Stimulated activated CD4-positive, alpha-beta T cell treated with anti-CD3 and anti-CD28 coated beads, Interleukin-12 subunit alpha, Interleukin-12 subunit beta, amount 100 ng/mL, for 4 hours (primary cell): ENCODE measurements around the gene IL15RA.

Source experiments
- DNase-seq: peaks from one replicate; pipeline ENCODE4 v3.0.0-alpha.2; 2020

The IL15RA gene, protein sequence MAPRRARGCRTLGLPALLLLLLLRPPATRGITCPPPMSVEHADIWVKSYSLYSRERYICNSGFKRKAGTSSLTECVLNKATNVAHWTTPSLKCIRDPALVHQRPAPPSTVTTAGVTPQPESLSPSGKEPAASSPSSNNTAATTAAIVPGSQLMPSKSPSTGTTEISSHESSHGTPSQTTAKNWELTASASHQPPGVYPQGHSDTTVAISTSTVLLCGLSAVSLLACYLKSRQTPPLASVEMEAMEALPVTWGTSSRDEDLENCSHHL

GRCh38 chr10:5977471-5978229, at the start of gene IL15RA:
TSS of gene IL15RA (minus strand) at chr10:5977543. CDS start at chr10:5977492, 51 bp downstream.
- DNase-seq = peak; percentile 86

DNA sequence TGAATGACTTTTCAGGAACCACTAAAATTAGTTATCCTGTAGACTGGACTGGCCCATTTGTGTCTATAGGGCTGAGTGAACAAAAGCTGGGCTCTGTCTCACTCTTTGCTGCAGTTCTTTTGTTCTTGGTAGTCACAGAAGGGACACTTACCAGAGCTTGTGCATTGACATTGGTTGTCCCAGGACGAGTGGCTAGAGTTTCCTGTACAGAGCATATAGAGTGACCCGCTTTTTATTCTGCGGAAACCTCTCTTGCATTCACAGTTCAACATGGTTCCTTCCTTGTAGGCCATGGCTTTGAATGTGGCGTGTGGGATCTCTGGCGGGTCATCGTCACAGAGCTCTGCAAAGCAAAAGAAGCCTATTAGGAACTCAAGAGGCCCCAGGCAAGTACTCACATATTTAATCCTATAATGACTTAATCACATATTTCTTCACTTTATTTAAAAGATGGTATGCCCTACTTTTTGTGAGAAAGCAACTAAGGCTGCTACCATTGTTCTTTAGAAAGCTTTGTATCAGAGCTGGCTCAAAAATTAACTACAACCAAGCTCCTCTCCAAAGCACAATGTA, 48.4 kb upstream of the IL15RA start:
- DNase-seq = no peak

GRCh38 chr10:6024334-6024682, 47.0 kb upstream of the IL15RA start:
- DNase-seq = no peak

GRCh38 chr10:6023661-6024333, 46.5 kb upstream of the IL15RA start:
- no peak for DNase-seq

GRCh38 chr10:6022660-6023059, 45.3 kb upstream of the IL15RA start:
- DNase-seq = no peak

- no peak for DNase-seq
These were observed 43.5 kb upstream of the IL15RA start for GRCh38 chr10:6020826-6021225.

- no peak for DNase-seq
These were observed 42.5 kb upstream of the IL15RA start for GRCh38 chr10:6019796-6020195.

DNA sequence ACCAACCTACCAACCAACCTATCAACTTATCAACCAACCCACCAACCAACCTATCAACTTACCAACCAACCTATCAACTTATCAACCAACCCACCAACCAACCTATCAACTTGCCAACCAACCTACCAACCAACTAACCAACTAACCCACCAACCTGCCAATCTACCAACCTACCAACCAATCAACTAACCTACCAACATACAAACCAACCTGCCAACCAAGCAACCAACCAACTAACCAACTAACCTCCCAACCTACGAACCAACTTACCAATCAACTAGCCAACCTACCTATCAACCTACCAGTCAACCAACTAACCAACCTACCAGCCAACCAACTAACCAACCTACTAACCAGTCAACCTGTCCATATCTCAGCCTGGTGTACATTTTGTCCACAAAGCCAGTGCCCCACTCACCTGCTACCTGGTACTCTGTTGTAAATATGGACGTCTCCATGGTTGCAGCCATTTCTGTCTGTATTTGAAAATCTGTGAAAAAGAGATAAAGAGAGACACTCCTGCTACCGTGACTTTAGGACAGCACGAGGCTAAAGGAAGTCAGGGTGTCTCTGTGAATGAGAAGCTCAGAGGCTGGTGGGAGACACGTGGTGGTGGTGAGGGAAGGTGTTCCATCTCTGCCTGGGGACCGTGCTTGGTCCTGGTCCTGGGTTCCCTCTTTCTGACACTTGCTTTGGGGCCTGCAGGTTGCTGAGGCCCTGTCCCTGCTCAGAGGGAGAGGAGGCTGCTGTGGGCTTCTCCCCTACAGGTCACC, 41.9 kb upstream of the IL15RA start:
- DNase-seq = no peak

DNA sequence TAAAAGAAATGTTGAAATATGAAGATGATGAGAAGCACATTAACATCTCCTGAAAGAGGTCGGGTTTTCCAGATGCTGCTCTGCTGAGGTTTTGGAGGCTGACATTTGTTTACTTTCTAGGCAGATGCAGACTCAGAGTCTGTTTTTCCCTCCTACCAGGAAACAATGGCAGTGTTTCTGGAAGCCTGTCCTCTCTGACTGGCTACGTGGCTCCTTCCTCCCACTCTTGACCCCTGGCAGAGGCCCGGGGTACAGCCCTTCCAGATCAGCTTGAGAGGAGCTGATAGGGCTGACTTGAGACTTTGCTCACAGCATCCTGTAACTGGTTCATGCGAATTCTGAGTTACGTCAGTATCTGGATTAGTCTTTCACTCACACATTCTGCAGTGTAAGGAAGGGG, 41.1 kb upstream of the IL15RA start:
- no peak for DNase-seq

GRCh38 chr10:6017781-6018354, 40.5 kb upstream of the IL15RA start:
- DNase-seq = no peak

GRCh38 chr10:6014241-6014761, 37.0 kb upstream of the IL15RA start:
- no peak for DNase-seq

DNA sequence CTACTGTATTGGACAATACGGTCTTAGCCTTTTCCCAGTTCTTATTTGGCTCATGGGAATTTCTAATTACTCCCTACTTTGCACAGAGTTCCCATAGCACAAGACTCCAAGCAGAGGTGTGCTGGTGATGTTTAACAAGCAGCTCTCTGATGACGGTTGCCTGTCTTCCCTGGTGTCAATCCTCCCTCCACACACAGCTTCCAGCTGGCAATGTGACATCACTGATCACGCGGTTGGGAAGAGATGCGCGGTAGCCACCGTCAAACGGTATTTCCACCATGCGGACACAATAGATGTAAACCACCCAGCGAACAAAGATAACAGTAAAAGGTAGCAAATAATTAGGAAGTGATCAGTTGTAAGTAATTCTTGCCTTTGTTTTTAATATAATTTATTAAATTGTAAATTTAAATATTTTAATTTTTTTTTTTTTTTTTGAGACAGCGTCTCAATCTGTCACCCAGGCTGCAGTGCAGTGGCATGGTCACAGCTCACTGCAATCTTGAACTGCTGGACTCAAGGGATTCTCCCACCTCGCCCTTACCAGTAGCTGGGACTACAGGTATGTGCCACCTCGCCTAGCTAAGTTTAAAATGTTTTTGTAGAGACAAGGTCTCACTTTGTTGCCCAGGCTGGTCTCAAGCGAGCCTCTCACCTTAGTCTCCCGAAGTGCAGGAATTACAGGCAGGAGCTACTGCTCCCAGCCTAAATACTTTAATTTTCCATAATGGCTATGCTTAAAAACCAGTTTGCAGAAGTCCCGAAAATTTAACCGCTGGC, 36.3 kb upstream of the IL15RA start:
- no peak for DNase-seq

- no peak for DNase-seq
These were observed 35.0 kb upstream of the IL15RA start for GRCh38 chr10:6012121-6012905.

GRCh38 chr10:6011558-6011957, 34.2 kb upstream of the IL15RA start:
- DNase-seq = no peak

GRCh38 chr10:6010569-6010968, 33.2 kb upstream of the IL15RA start:
- no peak for DNase-seq

- DNase-seq = no peak
These were observed 32.6 kb upstream of the IL15RA start for GRCh38 chr10:6009961-6010360.

DNA sequence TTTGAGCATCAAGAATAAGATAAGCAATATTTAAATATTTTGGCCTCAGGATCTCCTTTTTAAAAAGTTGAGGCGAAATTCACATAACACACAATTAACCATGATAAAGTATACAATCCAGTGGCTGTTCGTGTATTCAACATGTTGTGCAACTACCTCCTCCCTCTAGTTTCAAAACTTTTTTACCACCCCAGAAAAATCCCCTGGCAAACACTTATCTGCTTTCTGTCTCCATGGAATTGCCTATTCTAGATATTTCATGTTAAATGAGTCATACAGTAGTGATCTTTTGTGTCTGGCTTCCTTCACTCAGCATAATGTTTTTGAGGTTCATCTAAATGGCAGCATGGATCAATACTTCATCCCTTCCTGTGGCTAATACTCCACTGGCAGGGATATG, 31.8 kb upstream of the IL15RA start:
- DNase-seq = no peak

GRCh38 chr10:6008497-6009142, 31.3 kb upstream of the IL15RA start:
- no peak for DNase-seq

DNA sequence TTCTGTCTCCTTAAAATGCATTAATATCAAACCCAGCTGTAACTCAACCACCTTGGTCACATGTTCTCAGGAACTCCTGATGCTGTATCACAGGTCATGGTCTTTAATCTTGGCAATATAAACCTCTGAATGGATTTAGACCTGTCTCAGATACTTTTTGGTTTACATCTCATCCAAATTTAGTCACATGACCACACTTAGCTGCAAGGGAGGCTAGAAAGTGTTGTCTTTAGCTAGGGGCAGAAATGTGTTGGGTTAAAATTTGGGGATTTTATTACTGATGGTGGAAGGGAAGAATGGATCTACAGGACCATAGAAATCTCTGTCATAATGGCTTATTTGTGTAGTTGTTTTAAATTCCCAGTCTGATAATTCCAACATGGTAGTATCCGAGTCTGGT, 29.6 kb upstream of the IL15RA start:
- DNase-seq = no peak

DNA sequence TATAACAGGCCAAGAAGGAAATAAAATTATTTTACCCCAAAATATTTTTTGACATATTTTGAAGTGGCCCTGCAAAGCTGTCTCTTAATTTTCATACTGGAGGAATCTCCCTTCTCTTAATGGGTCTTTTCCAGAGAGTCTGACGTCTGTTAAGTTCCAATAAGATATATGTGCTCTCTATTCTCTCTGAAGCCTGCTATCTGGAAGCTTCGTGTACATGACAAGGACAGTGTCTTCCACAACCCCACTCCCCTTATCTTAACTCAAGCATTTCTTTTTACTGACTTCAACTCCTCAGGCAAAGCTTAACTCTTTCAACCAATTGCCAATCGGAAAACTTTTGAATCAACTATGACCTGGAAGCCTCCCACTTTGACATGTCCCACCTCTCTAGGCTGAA, 29.2 kb upstream of the IL15RA start:
- no peak for DNase-seq
